OCI-LY1 (cell line): ENCODE data around the gene MAGEA3.
"Not testable (repeated sequence)": the region's sequence is repeated elsewhere in the genome, so short reads cannot be mapped to it uniquely, and the experiment has no call there.

Source experiments
- H2AFZ ChIP-seq: fragments of 200-600 bp; sonication (generic), shearing (Covaris generic); 2 replicates; pipeline ENCODE4 v1.6.0; 2014; ENCODE audit warnings: antibody characterized with exemption, mild to moderate bottlenecking, low read length
- H3F3A ChIP-seq: fragments of 200-600 bp; sonication (generic), shearing (Covaris generic); 2 replicates; pipeline ENCODE4 v1.6.0; 2014; ENCODE audit warnings: mild to moderate bottlenecking, antibody characterized with exemption, low read length, moderate library complexity; ENCODE audit not compliant: insufficient read depth
- H3K27ac ChIP-seq: fragments of 200-600 bp; sonication (generic); 2 replicates; pipeline ENCODE4 v1.5.1; 2014; ENCODE audit warnings: low read length, mixed run types, mild to moderate bottlenecking, low read depth; ENCODE audit not compliant: poor library complexity, severe bottlenecking
- H3K27me3 ChIP-seq: fragments of 200-600 bp; sonication (generic); 2 replicates; pipeline ENCODE4 v1.6.0; 2014; ENCODE audit warnings: antibody characterized with exemption, mild to moderate bottlenecking, low read length, moderate library complexity; ENCODE audit not compliant: insufficient read depth
- H3K36me3 ChIP-seq: fragments of 200-600 bp; sonication (generic); 2 replicates; pipeline ENCODE4 v1.6.1; 2014; ENCODE audit warnings: mild to moderate bottlenecking, antibody characterized with exemption, low read length, moderate library complexity, mixed read lengths; ENCODE audit not compliant: insufficient read depth
- H3K4me1 ChIP-seq: fragments of 200-600 bp; sonication (generic); 2 replicates; pipeline ENCODE4 v1.5.1; 2014; ENCODE audit warnings: mild to moderate bottlenecking, low read length, moderate library complexity; ENCODE audit not compliant: insufficient read depth, severe bottlenecking
- H3K4me2 ChIP-seq: fragments of 200-600 bp; sonication (generic), shearing (Covaris generic); 2 replicates; pipeline ENCODE4 v1.6.1; 2014; ENCODE audit warnings: low read length
- H3K4me3 ChIP-seq: fragments of 200-600 bp; sonication (generic); 2 replicates; pipeline ENCODE4 v1.5.1; 2014; ENCODE audit warnings: low read length, low read depth, mild to moderate bottlenecking, mixed read lengths; ENCODE audit not compliant: poor library complexity, severe bottlenecking
- H3K79me2 ChIP-seq: fragments of 200-600 bp; shearing (Covaris generic); 2 replicates; pipeline ENCODE4 v1.6.1; 2016; ENCODE audit warnings: mixed run types, low read length, mixed read lengths; ENCODE audit not compliant: insufficient read depth
- H3K9ac ChIP-seq: fragments of 200-600 bp; sonication (generic), shearing (Covaris generic); 2 replicates; pipeline ENCODE4 v1.6.1; 2014; ENCODE audit warnings: mild to moderate bottlenecking, low read length, mixed read lengths
- H3K9me2 ChIP-seq: fragments of 200-600 bp; sonication (generic), shearing (Covaris generic); 2 replicates; pipeline ENCODE4 v1.6.1; 2014; ENCODE audit warnings: low read depth, mild to moderate bottlenecking, low read length, mixed read lengths
- H3K9me3 ChIP-seq: fragments of 200-600 bp; shearing (Covaris generic); 2 replicates; pipeline ENCODE4 v1.6.1; 2014; ENCODE audit warnings: low read length, mixed read lengths
- H4K20me1 ChIP-seq: fragments of 200-600 bp; sonication (generic), shearing (Covaris generic); 2 replicates; pipeline ENCODE4 v1.6.0; 2016; ENCODE audit warnings: mild to moderate bottlenecking, low read length; ENCODE audit not compliant: insufficient read depth
- EZH2 ChIP-seq: fragments of 200-600 bp; sonication (generic), shearing (Covaris generic); IDR thresholded peaks from 2 replicates; pipeline ENCODE4 v1.8.0; 2017; ENCODE audit warnings: borderline replicate concordance, mixed run types, mild to moderate bottlenecking, antibody characterized with exemption, low read length, moderate library complexity, mixed read lengths
- TF ChIP-seq, protein P1 (sequence below): fragments of 200-600 bp; sonication (generic), shearing (Covaris generic); IDR thresholded peaks from 2 replicates; pipeline ENCODE4 v1.5.1; 2017; ENCODE audit warnings: mild to moderate bottlenecking, antibody characterized with exemption, low read length, moderate library complexity, mixed read lengths

MAGEA3 gene

DNA sequence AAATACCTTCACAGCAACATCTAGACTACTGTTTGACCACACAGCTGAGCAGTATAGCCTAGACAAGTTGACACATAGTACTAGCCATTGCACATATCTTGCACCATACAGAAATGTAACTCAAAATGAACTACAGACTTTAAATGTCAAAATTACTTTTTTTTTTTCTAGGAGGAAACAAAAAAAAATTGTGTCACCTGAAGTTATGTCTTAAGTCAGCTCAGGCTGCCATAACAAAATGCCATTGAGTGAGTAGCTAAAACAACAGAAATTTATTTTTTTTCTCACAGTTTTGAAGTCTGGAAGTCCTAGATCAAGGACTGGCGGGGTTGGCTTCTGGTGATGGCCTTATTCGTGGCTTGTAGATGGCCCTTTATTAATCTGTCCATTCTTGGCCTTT, 10.6 kb downstream of the MAGEA3 start, which contains the start of gene CSAG2:
Gene CSAG2, minus strand, starts transcription at position 101 of the 400 bp plus-strand sequence. CDS start 161 bp downstream, outside the sequence.
- H3K79me2 ChIP-seq, H3F3A ChIP-seq, H3K27ac ChIP-seq, H3K9ac ChIP-seq, H4K20me1 ChIP-seq, H3K27me3 ChIP-seq, H3K4me3 ChIP-seq, H3K9me3 ChIP-seq, H3K9me2 ChIP-seq, H3K36me3 ChIP-seq, H2AFZ ChIP-seq, H3K4me2 ChIP-seq, H3K4me1 ChIP-seq: not testable (repeated sequence)

DNA sequence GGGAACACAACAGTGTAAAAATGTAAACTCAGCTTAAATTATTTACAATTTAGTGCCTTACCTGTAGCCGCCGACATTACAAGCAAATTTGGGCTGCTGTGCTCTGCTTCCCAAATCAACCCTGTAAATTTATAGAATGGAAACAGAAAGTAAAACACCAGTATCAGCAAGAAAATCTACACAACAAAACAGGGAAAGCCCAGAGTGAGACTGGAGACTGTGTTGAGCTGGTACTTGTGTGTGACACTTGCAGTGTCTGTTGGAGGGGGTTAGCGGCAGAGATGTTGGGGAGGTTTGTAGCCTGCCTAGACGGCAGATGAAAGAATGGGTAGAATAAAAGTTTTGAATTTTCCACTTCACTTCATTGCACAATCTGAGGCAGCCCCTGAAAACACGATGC, 14.6 kb downstream of the MAGEA3 start:
- H2AFZ ChIP-seq, H3K9me3 ChIP-seq, H3K27me3 ChIP-seq, H3K27ac ChIP-seq, H3K79me2 ChIP-seq, H4K20me1 ChIP-seq, H3K9ac ChIP-seq, H3K4me2 ChIP-seq, H3K36me3 ChIP-seq, H3K4me1 ChIP-seq, H3F3A ChIP-seq, H3K9me2 ChIP-seq, H3K4me3 ChIP-seq: not testable (repeated sequence)

DNA sequence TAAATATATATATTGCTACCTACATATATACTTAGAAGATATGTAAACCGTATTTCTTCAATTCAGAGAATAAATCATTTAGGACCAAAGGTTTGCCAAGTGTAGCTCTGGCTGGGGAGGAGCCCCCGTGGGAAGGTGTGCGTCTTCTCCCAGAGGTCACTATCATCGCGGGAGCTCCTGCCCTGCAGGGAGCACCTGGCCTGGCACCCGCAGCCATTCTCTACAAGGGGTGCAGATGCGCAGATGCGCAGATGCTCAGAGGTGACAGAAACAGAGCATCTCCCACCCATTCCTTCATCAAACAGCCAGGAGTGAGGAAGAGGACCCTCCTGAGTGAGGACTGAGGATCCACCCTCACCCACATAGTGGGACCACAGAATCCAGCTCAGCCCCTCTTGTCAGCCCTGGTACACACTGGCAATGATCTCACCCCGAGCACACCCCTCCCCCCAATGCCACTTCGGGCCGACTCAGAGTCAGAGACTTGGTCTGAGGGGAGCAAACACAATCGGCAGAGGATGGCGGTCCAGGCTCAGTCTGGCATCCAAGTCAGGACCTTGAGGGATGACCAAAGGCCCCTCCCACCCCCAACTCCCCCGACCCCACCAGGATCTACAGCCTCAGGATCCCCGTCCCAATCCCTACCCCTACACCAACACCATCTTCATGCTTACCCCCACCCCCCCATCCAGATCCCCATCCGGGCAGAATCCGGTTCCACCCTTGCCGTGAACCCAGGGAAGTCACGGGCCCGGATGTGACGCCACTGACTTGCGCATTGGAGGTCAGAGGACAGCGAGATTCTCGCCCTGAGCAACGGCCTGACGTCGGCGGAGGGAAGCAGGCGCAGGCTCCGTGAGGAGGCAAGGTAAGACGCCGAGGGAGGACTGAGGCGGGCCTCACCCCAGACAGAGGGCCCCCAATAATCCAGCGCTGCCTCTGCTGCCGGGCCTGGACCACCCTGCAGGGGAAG, 15.5 kb downstream of the MAGEA3 start, which contains the start of gene MAGEA2B:
Gene MAGEA2B, plus strand, starts transcription at position 814 of the 973 bp plus-strand sequence. CDS start 2,479 bp downstream, outside the sequence.
- not testable (repeated sequence) for H3K9ac ChIP-seq, H3K9me3 ChIP-seq, H3K9me2 ChIP-seq

DNA sequence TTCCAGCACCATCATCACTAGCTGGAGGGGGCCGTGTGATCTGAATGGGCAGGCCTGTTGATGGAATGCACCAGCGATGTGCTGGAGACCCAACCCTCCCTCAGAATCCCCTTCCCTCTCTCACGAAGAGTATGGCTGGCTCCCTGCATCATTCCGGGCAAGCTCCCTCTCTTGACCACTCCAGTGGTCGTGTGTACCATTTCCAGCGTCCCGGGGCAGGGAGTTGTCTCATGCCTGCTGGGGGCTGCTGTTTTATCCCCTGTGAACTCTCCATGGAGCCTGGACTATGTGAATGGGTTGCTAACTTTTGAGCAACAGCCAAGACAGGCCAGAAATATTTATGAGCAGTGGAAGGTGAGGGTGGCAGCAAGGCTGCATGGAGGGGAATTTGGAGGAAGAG, 26.8 kb downstream of the MAGEA3 start:
- Histone ChIP-seq H3K36me3 (no peaks in the 10 kb centered on the region), H3K4me1 (no peaks in the 10 kb centered on the region), H3K9me2 (no peaks in the 10 kb centered on the region), H3K4me2 (no peak overlapping the region), H3K27ac (no peak overlapping the region), H2AFZ (no peak overlapping the region), H3K9ac (no peak overlapping the region), H4K20me1 (no peaks in the 10 kb centered on the region), H3K4me3 (no peak overlapping the region), H3K79me2 (no peaks in the 10 kb centered on the region), H3K27me3 (no peaks in the 10 kb centered on the region), H3K9me3 (no peaks in the 10 kb centered on the region), H3F3A (no peaks in the 10 kb centered on the region)
- TF ChIP-seq EZH2: no peak
- TF ChIP-seq, protein P1, sequence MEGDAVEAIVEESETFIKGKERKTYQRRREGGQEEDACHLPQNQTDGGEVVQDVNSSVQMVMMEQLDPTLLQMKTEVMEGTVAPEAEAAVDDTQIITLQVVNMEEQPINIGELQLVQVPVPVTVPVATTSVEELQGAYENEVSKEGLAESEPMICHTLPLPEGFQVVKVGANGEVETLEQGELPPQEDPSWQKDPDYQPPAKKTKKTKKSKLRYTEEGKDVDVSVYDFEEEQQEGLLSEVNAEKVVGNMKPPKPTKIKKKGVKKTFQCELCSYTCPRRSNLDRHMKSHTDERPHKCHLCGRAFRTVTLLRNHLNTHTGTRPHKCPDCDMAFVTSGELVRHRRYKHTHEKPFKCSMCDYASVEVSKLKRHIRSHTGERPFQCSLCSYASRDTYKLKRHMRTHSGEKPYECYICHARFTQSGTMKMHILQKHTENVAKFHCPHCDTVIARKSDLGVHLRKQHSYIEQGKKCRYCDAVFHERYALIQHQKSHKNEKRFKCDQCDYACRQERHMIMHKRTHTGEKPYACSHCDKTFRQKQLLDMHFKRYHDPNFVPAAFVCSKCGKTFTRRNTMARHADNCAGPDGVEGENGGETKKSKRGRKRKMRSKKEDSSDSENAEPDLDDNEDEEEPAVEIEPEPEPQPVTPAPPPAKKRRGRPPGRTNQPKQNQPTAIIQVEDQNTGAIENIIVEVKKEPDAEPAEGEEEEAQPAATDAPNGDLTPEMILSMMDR: no peak

More for the DNA sequence above, 15.5 kb downstream of the MAGEA3 start, which contains the start of gene MAGEA2B:
- H3K4me3 ChIP-seq, H3K79me2 ChIP-seq, H3K4me2 ChIP-seq, H3K27ac ChIP-seq, H2AFZ ChIP-seq, H4K20me1 ChIP-seq, H3F3A ChIP-seq, H3K4me1 ChIP-seq, H3K27me3 ChIP-seq, H3K36me3 ChIP-seq: not testable (repeated sequence)
